WERI-Rb-1 (cell line): ENCODE measurements around the gene PTH1R.
A peak's percentile ranks its signal among the peaks of the same experiment; 100 is the strongest.

Experiments
- DNase-seq: peaks from one replicate; pipeline ENCODE4 v3.0.0-alpha.2; 2020
- H3K27ac ChIP-seq: fragments of 250-450 bp; sonication (Bioruptor Pico); 2 replicates; pipeline ENCODE4 v1.5.1; 2020; ENCODE audit warnings: mild to moderate bottlenecking, moderate library complexity
- H3K27me3 ChIP-seq: fragments of 250-450 bp; sonication (Bioruptor Pico); 2 replicates; pipeline ENCODE4 v1.5.1; 2021; ENCODE audit warnings: mild to moderate bottlenecking, low read depth, moderate library complexity; ENCODE audit not compliant: insufficient read depth, severe bottlenecking
- H3K36me3 ChIP-seq: fragments of 250-450 bp; sonication (Bioruptor Pico); 2 replicates; pipeline ENCODE4 v1.5.1; 2020; ENCODE audit warnings: mild to moderate bottlenecking, moderate library complexity
- H3K4me3 ChIP-seq: 2 replicates; pipeline ENCODE4 v1.5.1; 2011; ENCODE audit warnings: low read depth, mild to moderate bottlenecking, control low read depth, low read length
- H3K9me3 ChIP-seq: fragments of 250-450 bp; sonication (Bioruptor Pico); 2 replicates; pipeline ENCODE4 v1.5.1; 2021; ENCODE audit warnings: mild to moderate bottlenecking, moderate library complexity; ENCODE audit not compliant: severe bottlenecking
- TF ChIP-seq, protein P1 (sequence below): IDR thresholded peaks from 2 replicates; pipeline ENCODE4 v1.5.1; 2011; ENCODE audit warnings: low read depth, mild to moderate bottlenecking, control low read depth, inconsistent platforms, low read length

Gene PTH1R

DNA sequence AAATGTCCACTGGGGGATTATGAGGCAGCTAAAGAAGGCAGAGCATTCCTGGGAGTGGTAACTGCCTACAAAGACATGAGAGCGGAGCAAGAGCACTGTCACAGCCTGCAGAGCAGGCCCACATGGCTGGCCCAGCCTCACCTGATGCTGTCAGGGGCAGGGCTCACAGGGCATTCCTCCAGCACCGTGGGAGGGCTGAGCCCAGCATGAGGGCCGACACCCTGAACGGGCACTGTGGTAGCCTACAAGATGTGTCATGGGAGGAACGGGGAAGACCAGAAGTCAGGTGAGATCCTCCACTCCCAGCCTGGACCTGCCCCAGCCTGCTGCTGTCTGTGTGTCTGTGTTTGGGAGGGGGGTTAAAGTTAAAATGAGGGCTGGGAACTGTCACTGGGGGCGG is 68.9 kb downstream of the PTH1R start:
- no peak overlapping the region for H3K4me3 ChIP-seq
- no peaks in the 10 kb centered on the region for H3K9me3 ChIP-seq
- peaks cover 25% of the 10 kb centered on the region for H3K36me3 ChIP-seq
- DNase-seq: no peak
- H3K27ac ChIP-seq: no peak overlapping the region
- H3K27me3 ChIP-seq: no peaks in the 10 kb centered on the region
- TF ChIP-seq, protein P1, sequence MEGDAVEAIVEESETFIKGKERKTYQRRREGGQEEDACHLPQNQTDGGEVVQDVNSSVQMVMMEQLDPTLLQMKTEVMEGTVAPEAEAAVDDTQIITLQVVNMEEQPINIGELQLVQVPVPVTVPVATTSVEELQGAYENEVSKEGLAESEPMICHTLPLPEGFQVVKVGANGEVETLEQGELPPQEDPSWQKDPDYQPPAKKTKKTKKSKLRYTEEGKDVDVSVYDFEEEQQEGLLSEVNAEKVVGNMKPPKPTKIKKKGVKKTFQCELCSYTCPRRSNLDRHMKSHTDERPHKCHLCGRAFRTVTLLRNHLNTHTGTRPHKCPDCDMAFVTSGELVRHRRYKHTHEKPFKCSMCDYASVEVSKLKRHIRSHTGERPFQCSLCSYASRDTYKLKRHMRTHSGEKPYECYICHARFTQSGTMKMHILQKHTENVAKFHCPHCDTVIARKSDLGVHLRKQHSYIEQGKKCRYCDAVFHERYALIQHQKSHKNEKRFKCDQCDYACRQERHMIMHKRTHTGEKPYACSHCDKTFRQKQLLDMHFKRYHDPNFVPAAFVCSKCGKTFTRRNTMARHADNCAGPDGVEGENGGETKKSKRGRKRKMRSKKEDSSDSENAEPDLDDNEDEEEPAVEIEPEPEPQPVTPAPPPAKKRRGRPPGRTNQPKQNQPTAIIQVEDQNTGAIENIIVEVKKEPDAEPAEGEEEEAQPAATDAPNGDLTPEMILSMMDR: no peak

DNA sequence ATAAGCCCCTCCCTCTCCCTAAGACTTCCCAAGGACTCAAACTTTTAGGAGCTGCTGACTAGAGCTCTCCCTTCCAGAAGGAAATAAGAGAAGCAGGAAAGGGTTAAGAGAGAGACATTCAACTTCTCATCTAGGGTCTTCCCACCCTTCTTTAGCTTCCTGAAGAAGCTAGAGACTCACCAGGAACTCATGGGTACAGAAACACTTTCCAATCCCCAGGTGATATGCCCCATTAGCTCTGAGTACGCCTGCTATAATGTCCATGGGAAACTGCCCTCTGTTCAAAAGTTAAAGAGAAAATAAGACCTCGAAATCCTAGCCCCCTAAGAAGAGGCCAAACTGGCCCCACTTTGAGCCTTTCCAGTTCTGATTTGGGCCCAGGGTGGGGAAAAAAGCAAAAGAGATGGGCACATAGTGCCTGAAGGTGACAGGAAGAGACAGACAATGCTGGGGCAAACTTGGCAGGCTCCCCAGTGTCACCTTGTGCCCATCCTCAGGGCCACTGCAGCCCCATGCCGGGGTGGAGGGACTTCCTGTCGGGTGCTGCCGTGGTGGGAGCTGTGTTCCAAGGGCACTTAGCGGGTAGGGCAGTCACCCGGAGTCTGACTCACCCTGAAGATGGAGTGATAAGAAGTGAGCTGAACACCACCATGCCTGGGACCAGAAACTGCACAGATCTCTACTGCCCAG is 69.5 kb downstream of the PTH1R start:
- TF ChIP-seq, protein P1: no peak
- H3K27me3 ChIP-seq: no peaks in the 10 kb centered on the region
- H3K36me3 ChIP-seq: peaks cover 25% of the 10 kb centered on the region
- no peak for DNase-seq
- peak overlapping the region; percentile 91; the same call in 1 of the 2 replicates for H3K27ac ChIP-seq
- no peak overlapping the region for H3K4me3 ChIP-seq
- H3K9me3 ChIP-seq: no peaks in the 10 kb centered on the region

DNA sequence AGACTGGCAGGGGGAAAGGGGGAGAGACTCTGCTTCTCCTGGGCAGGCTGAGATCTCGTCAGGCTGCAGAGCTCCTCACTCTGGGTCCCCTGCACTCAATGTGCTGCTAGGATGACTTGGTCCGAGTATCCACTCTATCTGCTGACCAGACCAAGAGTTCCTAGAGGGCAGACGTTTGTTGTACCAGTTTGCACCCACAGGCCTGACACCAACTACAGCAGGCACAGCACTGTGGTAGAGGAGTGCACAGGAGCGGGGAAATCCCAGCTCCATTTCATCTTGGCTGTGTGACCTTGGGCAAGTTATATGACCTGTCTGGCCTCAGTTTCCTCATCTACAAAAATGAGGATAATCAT is 70.0 kb downstream of the PTH1R start:
- H3K9me3 ChIP-seq: no peaks in the 10 kb centered on the region
- TF ChIP-seq, protein P1: no peak
- H3K36me3 ChIP-seq: peaks cover 25% of the 10 kb centered on the region
- no peaks in the 10 kb centered on the region for H3K27me3 ChIP-seq
- DNase-seq: no peak
- peak overlapping the region; percentile 91 for H3K27ac ChIP-seq
- H3K4me3 ChIP-seq: no peak overlapping the region

DNA sequence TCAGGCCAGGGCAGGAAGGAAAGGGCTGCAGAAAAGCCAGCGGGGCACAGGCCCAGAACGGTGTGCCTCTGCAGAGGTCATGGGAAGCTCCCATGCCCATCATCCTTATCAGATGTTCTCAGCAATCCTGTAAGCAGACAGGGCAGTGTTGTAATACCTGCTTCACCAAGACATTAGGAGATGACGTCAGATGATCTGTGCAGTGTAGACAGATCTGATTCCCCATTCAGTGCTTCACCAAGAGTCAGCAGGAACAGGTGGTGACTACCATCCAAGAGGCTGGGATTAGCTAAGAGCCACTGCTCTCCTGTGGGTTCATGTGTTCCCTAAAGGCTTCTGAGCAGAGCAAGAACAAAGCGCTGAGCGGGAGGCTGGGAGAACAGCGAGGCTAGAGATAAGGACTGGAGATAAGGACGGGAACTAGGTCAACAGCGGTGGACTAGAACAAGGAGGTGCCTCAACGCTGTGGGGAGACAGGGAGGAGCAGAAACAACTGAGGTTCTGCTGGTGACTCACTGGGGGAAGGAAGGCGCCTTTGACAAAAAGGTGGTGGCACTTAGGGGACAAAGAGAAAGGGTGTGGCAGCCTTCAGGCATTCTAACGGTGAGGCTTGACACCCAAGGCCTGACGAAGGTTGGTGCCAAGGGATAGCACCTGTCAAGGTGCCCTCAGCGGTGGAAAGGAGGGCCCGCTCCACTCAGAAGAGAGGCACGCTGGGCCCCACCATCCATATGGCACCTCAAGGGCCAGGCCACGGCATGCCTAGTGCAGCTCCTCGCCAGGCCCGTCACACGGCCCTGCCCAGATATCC is 70.7 kb downstream of the PTH1R start:
- H3K9me3 ChIP-seq: no peaks in the 10 kb centered on the region
- TF ChIP-seq, protein P1: no peak
- peak overlapping the region; percentile 91 for H3K27ac ChIP-seq
- H3K27me3 ChIP-seq: no peaks in the 10 kb centered on the region
- H3K36me3 ChIP-seq: peaks cover 23% of the 10 kb centered on the region
- H3K4me3 ChIP-seq: no peak overlapping the region
- peak; percentile 81 for DNase-seq

DNA sequence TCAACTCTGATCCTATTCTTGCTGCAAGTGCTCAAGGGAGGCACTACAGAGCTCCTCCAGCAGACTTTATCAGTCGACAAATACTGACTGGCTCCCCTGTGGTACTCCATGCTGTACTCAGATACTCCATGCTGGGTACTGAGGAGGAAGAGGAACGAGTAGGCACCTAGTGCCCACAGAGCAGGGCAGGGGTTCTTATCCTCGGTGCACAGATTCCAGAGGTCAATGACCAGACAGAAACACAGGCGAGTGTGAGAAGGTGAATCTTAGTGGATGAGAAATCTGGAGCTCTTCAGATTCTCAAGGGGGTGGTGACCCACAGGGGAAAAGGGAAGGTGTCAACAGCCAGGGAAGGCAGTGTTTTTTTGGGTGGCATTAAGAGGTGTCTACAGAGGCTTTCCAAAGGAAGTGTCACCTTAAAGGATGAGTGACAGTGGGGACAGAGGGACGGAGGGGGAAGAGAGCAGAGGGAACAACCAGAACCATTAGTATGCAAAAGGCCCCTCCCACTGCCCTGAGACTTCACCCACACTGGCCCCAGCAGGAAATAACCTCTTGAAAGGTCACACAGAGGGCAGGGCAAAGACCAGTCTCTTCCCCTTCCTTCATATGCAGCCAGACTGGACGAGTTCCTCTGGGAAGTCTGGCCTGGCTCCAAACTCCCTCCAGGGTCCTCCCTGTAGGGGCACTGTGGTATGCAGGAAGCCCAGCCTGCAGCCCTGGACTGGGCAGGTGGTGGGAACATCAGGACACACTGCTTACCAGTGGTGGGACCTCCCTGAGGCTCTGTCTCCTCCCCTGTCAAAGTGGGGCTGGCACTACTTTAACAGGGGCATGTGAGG is 71.5 kb downstream of the PTH1R start:
- Histone ChIP-seq H3K27ac (peak overlapping the region; percentile 91), H3K9me3 (no peaks in the 10 kb centered on the region), H3K27me3 (no peaks in the 10 kb centered on the region), H3K36me3 (peaks cover 15% of the 10 kb centered on the region), H3K4me3 (no peak overlapping the region)
- TF ChIP-seq, protein P1: no peak
- DNase-seq: no peak
